Tongue (tissue), 2 donors: ENCODE measurements around the gene VPS33A. TPM values are rescaled to one million over a fixed set of nuclear protein-coding genes. Genes with fewer than 3 reads are reported as not detected.

Experiments
- small RNA-seq: library from RNA; depleted of rRNA; stranded (forward); fragments of <200 nt; gene quantifications from one replicate; pipeline ENCODE3, GENCODE V24; 2014; ENCODE audit warnings: low replicate concordance
- total RNA-seq: library from RNA; depleted of rRNA; stranded (reverse); fragments of >200 nt; gene quantifications from one replicate; pipeline ENCODE4 v1.2.3, GENCODE V29; 2014

Gene VPS33A
- total RNA-seq, 1 donor from 2014 or later: 18.9 TPM

Small RNA genes within 50 kb of the gene (small RNA-seq; reads per million reads assigned to genes)
- gene DIABLO: 0.34 reads per million, percentile 58 among the genes with 10 or more reads in this experiment

Other genes starting within 250 kb of the VPS33A start
- 15.4 TPM for gene BCL7A, start 244.6 kb downstream of the VPS33A start, total RNA-seq
- 15.9 TPM for gene MLXIP, start 187.7 kb downstream of the VPS33A start, total RNA-seq
- not detected for gene IL31, start 92.3 kb downstream of the VPS33A start, total RNA-seq
- gene LRRC43, start 83.4 kb downstream of the VPS33A start, total RNA-seq: 0.51 TPM
- 0.41 TPM for gene B3GNT4, start 62.8 kb downstream of the VPS33A start, total RNA-seq
- 55.3 TPM for gene DIABLO, start 40.4 kb downstream of the VPS33A start, total RNA-seq
- 56.7 TPM for gene CLIP1, start 156.2 kb upstream of the VPS33A start, total RNA-seq
- 31.3 TPM for gene ZCCHC8, start 234.4 kb upstream of the VPS33A start, total RNA-seq